ENCODE results near the gene KPNA6. TPM values are rescaled to one million over a fixed set of nuclear protein-coding genes. Genes with fewer than 3 reads are reported as not detected.

Gene KPNA6
- total and polyA plus RNA-seq, 9 of the 15 experiments (the other 6 are each of a cell fraction or from before 2014, with no cell fraction given): 20.1 to 54.6 (median 32.2) TPM

DNA sequence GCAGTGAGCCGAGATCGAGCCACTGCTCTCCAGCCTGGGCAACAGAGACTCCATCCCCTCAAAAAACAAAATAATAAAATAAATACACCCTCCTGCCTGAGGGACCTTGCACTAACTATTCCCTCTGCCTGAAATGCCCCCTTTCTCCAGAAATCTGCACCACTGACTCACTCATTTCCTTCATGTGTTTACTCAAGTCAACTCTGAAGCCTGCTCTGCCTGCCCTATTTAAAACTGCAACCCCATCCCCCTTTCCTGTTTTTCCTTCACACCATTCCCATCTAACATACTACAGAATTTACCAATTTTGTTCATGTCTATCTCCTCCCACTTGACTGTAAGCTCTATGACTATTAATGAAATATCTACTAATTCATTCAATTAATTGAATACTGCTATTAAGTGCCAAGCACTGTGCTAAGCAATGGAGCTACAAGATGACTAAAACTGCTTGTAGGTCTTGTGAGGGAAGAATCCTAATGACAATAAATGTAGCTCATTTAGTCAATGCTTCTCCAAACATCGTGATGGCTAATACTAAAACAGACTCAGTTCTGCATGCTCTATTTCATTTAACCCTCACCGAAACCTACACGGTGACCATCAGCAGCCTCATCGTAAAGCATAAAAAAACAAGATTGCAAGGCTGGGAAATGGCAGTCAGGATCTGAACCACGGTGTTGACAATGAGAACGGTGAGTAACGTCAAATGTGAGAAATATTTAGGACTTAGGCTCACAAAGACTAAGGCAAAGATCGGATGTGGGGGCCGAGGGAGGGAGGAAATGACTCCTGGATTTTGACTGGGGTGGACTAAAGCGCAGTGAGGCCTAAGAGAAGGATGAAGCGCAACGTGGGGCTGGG, 35.9 kb upstream of the KPNA6 start (continued):
- TF ChIP-seq NKRF (IDR thresholded peaks at IDR 0.05; ENCODE audit: borderline replicate concordance) (no peak), ZC3H11A (IDR thresholded peaks at IDR 0.05; ENCODE audit: low read depth, low read length) (no peak), DACH1 (IDR thresholded peaks at IDR 0.05; ENCODE audit: partially characterized antibody) (peak; percentile 44), BRF2 (IDR thresholded peaks at IDR 0.05; ENCODE audit: borderline replicate concordance, insufficient read depth, insufficient read length) (no peak), RAD51 (IDR thresholded peaks at IDR 0.05; ENCODE audit: borderline replicate concordance, low read depth) (no peak), C11orf30 (IDR thresholded peaks at IDR 0.05; ENCODE audit: low read depth) (no peak), TFE3 (CRISPR knock-in tag; IDR thresholded peaks at IDR 0.05) (no peak), ZNF165 (CRISPR knock-in tag; IDR thresholded peaks at IDR 0.05; ENCODE audit: borderline replicate concordance) (no peak), EP300 (IDR thresholded peaks at IDR 0.05; ENCODE audit: low read length) (no peak), RBM34 (IDR thresholded peaks at IDR 0.05; ENCODE audit: borderline replicate concordance, insufficient read depth, low read length) (no peak), CBFA2T2 (conservative IDR thresholded peaks at IDR 0.05) (no peak), MITF (IDR thresholded peaks at IDR 0.05) (no peak), KAT8 (IDR thresholded peaks at IDR 0.05; ENCODE audit: low read depth) (no peak), CHAMP1 (IDR thresholded peaks at IDR 0.05) (no peak), FOXK1 (CRISPR knock-in tag; IDR thresholded peaks at IDR 0.05; ENCODE audit: borderline replicate concordance) (0 out of 2 replicates have a peak, but pooled peaks have one; percentile 69), ZNF23 (CRISPR knock-in tag; IDR thresholded peaks at IDR 0.05) (no peak), HOXB6 (CRISPR knock-in tag; IDR thresholded peaks at IDR 0.05; ENCODE audit: borderline replicate concordance) (no peak), HLTF (IDR thresholded peaks at IDR 0.05) (no peak), FOXA3 (CRISPR knock-in tag; conservative IDR thresholded peaks at IDR 0.05 in 1 of 2, IDR thresholded peaks at IDR 0.05 in 1 of 2) (peak; percentile 10 to 14; a peak in 1 of 4 replicates)
